GM12892 (cell line): ENCODE data around the gene GOLIM4.

Source experiments
- POLR2A ChIP-seq: IDR thresholded peaks from 2 replicates; pipeline ENCODE4 v1.6.1; 2011; ENCODE audit warnings: low read depth, low read length, control low read depth
- POLR2AphosphoS5 ChIP-seq: IDR thresholded peaks from 2 replicates; pipeline ENCODE4 v1.6.1; 2011; ENCODE audit warnings: low read depth, low read length, control low read depth
- TAF1 ChIP-seq: IDR thresholded peaks from 2 replicates; pipeline ENCODE4 v1.6.1; 2011; ENCODE audit warnings: low read depth, mild to moderate bottlenecking, control low read depth, low read length, borderline replicate concordance

GRCh38 chr3:167978486-167978885 is 117.2 kb downstream of the GOLIM4 start:
- TF ChIP-seq POLR2AphosphoS5, result no peak
- TF ChIP-seq POLR2A, result no peak
- no peak for TF ChIP-seq TAF1
